Inferior parietal cortex (tissue), 1 donor: ENCODE data around the gene SEL1L3.
"Not testable (repeated sequence)": the region's sequence is repeated elsewhere in the genome, so short reads cannot be mapped to it uniquely, and the experiment has no call there.

ENCODE experiments used
- DNase-seq: peaks from one replicate; pipeline ENCODE4 v3.0.0-alpha.2; 2016; ENCODE audit errors: extremely low spot score

Gene SEL1L3

DNA sequence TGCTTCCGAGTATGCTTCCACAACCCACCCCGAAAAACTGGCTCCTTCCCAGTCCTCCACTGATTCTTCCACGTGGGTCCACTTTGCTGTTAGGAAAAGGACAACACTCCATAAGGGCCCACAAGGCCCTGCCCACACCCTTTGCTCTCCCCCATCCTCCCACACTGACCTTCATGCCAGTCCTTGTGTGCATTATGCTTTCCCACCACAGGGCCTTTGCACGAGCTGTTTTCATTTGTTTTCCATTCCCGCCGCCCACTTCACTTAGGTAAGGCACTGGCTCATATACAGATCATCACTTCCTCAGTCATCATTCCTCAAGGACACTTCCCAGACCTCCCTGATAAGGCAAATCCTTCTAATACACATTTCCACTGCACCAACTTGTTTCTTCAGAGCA, 16.8 kb upstream of the SEL1L3 start:
- no peak for DNase-seq

DNA sequence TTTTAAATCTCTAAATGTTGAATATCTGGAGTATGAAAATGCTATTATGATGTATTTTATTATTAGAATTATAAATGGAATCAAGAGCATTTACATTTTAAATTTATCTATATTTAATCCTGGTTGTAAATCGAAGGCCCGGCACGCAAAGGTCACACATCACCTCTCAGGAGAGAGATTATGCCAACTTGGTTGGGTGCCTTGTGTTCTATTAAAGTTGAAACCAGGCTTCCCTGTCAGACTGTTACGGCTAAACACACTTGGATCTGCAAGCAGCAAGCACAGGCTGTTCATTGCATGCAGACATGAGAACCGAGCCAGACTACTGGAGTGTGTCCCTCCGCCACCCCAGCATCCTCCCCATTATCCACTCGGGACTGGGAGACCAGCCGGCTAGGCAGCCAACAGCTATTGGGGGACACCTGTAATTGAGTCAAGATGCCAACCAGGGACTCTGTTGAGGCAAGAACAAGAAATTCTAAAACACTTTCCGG, 16.4 kb upstream of the SEL1L3 start:
- DNase-seq = no peak

DNA sequence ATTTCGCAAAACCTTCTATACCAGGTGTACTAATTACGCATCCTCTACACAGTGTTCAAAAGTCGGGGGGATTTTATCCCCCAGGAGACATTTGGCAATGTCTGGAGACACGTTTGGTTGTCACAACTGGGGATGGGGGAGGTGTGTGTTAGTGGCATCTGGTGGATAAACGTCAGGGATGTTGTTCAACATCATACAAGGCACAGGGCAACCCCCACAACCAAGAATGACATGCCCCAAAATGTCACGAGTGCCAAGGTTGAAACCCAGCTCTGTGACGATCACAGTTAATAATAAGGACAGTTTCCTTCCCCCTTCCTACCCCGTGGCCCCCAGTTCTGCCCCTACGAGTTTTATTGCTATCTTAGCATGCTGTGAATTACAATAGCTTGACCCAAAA, 15.9 kb upstream of the SEL1L3 start:
- no peak for DNase-seq

DNA sequence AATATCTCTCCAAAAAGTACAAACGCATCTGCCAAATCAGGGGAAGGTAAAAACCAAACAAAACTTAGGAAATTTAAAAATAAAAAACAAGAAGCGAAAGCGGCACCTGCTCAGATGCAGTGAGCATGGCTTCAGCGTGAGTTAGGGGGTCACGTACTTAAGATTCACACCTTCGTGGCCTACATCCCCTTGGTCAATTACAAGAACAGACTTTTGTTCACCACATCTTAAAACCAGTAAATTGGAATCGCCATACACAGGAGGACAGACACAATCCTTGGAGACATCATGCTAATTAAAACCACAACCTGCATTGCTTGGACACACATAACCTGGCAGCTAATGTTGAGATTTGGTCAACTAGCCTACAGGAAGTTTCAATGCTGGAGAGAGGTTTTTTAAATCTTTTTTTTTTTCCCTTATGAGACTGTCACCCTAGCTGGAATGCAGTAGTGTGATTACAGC, 12.5 kb upstream of the SEL1L3 start:
- no peak for DNase-seq

DNA sequence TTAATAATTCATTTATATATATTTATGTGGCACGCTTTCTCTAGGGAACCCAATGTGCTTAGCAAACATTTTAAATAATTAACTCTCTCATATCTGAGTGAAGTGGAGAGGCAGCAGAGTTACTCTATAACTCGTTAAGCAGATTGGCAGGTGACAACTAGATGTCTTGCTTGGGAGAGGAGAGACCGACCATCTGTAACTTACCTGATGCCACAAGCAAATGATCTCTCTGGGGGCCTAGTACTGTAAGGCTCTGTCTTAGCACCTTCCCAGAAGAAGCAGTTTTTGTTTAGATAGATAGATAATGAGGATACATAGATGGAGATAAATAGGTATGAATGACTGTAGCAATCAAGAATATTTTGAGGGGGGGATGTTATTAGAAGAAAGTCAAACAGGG, 11.9 kb upstream of the SEL1L3 start:
- no peak for DNase-seq

DNA sequence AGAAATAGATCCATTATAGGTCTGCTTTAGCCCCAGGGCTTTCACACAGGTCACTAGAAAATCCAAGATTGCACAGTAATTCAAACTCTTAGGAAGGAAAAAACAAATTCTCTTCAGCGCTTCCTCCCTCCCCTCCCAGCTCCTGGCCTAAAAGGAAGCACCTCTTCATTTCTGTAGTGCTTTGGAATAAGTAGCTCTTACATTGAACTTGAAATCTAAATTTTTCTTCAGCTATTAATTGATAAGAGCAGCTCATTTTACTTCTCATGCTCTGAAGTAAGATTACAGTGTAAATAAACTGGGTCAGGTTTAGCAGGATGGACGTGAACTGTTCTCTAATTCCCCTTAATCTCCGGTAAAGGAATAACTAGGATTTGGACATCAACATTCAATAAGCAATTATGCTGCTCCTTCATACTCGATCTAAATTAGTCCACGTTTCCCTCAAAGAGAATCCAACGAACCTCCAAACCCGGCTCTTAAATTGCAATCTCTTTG, 10.9 kb upstream of the SEL1L3 start:
- DNase-seq = no peak

DNA sequence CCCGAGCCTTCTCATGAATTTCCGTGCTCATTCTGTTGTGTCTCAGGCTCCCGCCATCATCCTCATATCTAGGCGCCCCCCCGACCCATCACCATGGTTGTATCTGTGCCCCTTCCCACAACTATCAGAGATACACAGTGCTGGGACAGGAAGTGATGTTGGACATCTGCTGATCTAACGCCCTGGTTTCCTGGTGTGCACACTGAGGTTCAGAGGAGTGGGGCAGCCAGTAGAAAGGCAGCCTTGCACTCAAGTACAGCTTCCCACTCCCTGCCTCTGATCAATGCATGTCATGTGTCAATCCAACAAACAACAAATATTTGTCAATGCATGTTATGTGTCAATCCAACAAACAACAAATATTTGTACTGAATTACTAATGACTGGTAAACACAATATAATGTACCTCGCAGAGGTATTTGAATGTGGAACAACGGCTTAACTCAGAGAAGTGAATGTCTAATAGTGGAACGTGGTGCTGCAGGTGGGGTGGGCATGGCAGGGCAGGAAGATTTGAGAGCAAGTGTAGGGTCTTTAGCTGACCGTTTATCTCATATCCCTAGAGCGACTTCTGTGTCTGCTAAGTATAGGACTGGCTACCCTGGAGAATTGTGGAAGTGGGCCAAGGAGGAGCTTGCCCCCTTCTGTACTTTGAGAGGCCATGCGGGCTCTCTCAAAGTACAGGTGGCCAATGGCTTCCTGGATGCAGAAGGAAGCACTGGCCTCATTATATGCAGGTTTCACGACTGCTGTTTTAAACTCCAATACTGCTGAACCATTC, 10.3 kb upstream of the SEL1L3 start:
- DNase-seq = no peak

DNA sequence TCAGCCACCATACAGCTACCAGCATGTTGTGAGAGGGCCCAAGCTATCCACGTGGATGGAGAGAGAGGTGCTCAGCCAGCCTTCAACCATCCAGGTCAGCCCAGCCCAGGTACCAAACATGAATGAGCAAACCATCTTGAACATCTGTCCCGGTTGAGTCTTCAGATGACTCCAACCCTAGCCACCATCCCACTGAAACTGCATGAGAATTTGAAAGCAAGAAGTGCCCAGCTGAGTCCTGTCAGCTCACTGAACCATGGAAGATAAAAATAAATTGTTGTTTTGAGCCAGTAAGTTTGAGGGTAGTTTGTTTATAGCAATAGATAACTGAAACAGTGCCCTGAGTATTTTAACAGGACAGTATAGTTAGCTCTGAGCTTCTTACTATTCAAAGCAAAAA, 7.3 kb upstream of the SEL1L3 start:
- DNase-seq = no peak

DNA sequence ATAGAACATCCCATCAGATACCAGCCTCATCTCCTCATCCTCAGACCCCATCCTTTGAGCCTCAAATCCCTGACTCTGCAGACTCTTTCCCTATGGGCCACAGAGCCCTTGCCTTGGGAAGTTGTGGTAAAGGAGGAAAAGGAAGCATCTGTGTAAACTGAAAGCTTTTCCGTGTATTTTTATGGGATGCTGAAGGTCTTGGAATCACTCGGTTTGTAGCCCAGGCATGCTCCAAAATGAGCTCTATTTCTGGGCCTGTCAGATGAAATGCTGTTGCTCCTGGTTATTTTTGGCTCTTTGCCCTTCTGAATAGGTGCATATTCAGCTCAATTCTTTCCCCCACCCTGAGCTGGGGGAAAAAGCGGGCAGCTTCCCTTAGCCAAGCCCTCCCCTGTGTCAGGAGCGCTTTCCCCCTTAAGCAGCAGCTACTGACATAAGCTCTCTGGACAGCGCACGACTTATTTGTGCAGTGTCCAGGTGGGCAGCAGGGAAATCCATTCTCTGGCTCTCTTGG, 5.0 kb upstream of the SEL1L3 start:
- no peak for DNase-seq

DNA sequence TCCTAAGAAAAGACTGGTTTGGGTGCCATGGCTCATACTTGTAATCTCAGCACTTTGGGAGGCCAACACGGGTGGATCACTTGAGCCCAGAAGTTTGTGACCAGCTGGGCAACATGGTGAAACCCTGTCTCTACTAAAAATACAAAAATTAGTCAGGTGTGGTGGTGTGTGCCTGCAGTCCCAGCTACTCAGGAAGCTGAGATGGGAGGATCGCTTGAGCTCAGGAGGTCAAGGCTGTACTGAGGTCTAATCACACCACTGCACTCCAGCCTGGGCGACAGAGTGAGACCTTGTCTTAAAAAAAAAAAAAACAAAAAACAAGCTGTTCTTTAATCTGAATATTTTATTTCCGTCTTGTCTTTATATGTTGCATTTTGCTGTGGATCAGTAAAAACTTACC, 3.6 kb upstream of the SEL1L3 start:
- DNase-seq = not testable (repeated sequence)

DNA sequence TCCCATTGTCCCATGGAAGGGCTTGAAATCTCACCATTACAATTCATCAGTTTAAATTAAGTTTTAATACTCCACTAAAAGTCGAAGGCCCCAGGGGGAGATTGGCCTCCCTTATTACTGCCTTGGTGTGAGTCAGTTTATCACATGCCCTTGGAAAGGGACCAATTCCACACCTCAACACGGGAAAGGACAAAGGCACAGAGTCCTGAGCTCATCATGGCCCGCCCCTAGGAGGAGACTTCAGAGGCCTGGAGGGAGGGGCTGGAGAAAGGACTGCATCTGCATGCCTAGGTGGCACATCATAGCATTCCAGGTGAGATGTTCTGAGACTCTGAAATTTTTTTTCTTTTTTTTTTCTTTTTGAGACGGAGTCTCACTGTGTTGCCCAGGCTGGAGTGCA, 2.8 kb upstream of the SEL1L3 start:
- DNase-seq = no peak

DNA sequence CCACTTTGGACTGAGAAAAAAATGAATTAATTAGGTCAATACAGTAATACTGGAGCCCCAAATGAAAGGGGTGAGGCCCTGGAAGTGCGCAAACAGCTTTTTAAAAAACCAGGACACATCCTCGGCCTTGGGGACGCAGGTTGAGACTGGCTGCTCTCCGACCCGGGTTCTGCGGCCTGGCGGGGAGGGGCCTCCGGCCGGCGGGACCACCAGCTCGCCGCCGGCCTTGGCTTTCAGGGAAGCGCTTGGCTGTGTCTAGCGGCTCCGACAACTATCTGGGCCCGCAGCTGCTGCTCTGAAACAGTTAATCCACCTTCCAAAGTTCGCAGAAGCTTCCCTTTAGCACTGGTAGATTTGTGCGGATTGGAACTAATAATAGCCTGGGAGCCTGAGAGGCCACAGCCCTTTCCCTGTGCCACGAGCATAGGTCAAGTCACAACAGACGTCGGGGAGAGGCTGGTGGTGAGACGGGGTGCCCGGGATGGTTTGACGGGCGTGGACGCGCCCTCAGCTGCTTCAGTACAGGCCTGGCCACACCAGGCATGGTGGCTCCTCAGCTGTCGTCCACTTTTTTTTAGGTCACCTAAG, 1.1 kb upstream of the SEL1L3 start:
- DNase-seq = no peak

DNA sequence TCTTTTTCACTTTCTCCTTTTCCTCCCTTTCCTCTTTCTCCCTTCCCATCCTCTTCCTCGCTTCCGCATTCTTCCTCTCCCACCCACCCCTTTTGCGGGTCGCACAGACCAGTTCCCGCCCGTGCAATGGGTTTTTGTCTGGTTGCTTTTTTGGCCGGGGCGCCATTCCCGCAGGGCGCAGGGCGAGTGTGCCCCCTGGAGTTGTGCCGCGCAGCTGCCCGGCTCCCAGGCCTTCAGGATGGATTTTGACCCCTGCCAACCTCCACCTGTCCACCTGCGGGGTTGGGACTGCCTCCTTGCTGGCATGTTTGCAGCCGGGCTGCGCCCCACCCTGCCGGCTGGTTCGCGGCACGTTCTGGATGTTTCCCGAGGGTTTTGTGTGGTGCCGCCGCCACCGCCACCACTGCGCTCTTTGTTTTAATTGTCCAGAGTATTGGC, 578 bp upstream of the SEL1L3 start:
- no peak for DNase-seq

DNA sequence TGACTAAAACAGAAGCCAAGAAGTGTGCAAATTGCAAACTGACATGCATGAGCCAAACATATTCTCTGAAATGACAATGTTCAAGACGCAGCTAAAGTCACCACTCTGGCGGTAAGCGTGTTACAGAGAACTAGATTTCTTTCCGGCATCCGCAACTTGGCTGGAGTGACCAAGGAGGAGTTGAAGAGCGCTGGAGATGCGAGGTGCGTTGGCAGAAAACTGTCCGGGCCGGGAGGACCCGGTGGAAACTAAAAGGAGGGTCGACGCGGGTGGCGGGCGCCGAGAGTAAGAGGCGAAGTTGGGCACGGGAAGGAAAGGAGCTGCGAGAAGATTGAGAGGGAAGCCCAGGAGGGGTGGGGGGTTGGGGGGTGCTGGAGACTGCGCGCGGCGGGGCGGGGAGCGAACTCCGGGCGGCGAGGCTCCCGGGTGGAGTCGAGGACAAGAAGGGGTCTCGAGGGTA, 807 bp downstream of the SEL1L3 start:
- no peak for DNase-seq

DNA sequence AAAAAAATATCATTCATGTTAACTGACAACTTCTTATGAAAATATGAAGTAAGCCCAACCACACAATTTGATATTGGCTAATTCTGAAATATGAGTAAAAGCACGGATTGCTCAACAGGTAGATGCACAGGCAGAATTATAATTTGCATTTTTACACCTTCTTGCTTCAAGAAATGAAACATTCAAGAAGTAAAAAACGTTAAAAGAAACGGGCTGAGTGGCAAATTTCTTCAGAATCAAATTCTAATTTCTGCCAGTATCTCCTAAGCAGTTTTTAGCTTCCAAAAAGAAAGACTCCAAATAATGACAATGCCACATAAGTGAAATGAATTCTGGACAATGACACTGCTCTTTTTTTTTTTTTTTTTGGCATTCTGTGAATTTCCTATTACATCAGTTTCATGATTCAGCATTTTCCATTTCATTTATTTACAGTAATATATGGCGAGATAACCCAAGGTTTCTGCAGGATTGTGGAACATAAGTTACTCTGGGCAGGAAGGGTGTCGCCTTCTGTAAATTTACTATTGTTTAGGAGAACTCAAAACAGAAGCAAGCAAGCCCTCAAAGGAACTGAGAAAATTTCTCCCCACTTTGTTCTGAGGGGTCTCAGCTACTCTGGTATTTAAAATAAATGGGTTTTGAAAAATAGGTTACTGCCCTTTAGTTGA, 1.4 kb downstream of the SEL1L3 start:
- DNase-seq = no peak

DNA sequence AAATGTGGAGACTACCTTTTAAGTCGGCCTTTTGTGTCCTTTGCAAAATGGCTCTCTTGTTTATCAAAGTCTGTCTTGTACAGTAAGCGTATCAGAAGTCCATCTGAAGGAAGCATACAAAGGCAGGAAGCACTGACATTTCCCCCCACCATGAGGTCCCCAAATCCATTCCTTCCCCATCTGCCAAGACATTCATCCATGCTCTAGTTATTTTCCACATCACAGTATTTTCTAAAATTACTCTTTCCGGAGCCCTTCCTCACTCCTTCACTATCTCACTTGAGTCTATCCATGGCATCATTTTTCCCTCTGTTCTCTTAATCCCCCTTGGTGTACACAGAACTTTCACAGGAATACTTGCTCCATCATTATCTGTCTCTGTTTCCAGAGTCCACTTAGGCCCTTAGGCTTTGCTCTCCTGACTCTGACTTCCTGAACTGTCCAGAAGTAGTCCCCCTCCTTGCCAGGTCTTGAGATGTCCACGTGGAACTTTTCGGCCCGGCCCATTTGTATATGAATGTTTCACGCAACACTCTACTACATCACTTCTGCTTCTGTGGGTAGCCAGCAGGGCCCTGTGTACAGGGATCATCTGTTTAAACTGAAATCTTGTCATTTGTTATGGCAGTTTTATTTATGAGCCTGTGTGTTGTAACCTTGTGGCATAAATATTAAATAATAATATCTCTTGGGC, 2.1 kb downstream of the SEL1L3 start:
- DNase-seq = no peak

DNA sequence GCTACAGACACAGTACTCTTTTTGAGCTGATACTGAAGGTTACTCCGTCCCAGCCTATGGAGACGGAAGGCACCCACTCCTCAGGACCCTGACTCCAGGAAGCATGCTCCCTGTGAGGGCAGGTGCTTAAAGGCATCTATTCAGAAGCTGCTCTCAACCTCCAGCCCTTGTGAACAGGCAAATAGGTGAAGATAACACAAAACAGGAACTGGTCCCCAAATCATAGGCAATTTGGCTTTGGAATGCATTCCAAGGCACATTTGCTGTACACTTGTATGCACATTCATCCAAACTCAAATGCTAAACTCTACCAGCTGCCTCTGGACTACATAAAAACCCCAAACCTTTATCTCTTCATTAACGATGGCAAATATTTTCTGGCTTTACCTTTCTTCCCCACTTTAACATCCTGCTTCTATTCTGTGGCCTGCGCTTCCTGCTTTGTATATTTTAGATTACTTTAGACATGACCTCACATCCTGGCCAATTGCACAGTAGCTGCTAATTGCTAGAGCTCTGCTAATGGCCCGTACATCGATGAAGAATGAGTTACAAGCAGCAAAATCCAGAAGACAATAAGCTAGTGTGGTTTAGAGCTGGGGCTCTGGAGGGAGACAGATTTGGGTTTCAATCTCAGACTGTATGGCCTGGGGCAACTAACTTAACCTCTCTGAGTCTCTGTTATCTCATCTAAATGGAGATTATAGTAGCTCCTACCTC, 3.2 kb downstream of the SEL1L3 start:
- no peak for DNase-seq

DNA sequence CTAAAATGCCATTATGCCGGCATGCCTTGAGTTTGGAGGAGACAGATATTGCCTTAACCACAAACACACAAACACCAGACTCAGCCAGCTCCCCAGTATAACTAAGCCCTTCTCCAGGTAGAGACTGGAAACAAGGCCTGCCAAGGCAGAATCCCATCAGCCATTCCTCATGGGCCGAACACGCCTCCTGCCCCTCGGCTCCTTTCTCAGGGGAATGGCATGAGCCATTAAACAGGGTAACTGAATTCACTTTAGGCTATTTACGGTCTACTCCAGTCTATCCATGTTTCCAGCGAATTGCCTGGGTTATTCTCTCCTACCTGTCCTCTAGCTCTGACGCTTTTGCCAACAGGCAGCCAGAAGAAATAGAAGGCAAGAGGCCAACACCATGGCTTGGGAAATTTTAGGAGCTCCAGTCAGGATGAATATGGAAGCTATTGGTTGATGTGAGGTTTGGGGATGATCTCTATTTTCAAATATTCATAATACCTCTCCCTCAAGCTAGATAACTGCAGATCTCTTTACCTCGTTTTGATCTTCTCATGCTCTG, 4.9 kb downstream of the SEL1L3 start:
- no peak for DNase-seq

DNA sequence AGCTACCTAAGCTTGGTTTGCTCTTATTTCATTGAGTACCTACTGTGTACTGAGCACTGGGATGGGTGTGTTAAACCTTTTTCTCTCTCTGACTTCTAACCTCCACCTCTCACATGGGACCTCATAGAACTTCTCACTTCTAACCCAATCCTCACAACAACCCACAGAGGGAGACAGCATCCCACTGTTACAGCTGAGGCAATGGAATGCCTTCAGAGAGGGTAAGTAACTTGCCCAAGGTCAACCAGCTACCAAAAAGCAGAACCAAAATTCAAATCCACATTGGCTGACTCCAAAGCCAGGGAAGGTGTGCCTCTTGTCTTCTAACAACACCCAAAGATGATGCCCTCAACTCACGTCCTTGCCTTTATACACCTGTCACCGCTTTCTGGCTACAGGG, 5.4 kb downstream of the SEL1L3 start:
- DNase-seq = no peak

DNA sequence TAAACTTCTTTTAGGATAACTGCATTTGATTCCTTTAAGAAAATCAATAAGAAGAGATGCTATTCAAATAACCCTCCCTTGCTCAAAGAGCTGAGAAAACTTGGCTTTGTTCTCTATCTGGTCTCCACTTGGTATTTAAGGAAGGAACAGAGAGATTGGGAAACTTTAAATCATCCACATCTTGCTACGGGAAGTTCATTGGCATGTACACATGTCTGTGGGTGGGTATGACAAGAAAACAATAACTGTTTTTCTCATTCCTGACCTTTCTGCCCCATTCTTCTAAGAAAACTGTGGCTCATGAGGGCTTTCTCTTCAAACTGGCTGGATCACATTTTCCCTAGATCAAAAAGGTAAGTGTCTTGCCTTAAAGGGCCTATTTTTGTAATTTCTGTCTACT, 6.0 kb downstream of the SEL1L3 start:
- no peak for DNase-seq

DNA sequence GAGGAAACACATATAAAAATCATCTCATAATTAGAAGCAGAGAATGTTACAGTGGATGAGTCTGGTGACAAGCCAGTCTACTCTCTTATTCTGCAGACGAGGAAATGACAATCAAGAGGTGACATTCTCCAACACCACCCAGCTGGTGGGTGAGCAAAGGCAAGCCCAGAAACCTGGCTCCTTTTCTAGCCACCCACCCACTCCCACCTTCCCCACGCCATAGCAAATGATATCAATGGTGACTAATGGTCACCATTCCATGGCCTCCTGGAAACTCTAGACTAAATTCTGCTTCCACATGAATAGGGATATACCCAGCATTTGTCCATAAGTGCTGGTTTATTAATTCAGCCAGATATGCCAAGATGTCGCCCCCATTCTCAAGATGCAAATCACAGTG, 10.7 kb downstream of the SEL1L3 start:
- DNase-seq = no peak
